HEK293 (cell line): ENCODE measurements around the gene RAB20.

Experiments
- CTCF ChIA-PET: fragments of 350-600 bp; formaldehyde crosslinking; extraction: SDS; loops from one replicate; lab custom pipeline; 2021; ENCODE audit warnings: antibody characterized with exemption; lab: Yijun Ruan, JAX
- POLR2A ChIA-PET: fragments of 300-600 bp; formaldehyde crosslinking; extraction: SDS; loops from one replicate; lab custom pipeline; 2020; ENCODE audit warnings: antibody characterized with exemption, inconsistent platforms; lab: Yijun Ruan, JAX
- H3K27ac ChIP-seq: fragments of 200-500 bp; sonication (Bioruptor generic); 2 replicates; pipeline ENCODE4 v1.5.1; 2014; ENCODE audit warnings: low read depth, low read length, control low read depth, inconsistent platforms; ENCODE audit errors: extremely low read depth
- H3K36me3 ChIP-seq, 2 experiments: fragments of 200-500 bp in 1 of 2; sonication (Bioruptor generic) in 1 of 2; 1 replicate in 1 of 2; 2 replicates in 1 of 2; pipeline ENCODE4 v1.5.1; 2014 to 2017; ENCODE audit warnings: inconsistent platforms in 2 of 2, low read length in 2 of 2; ENCODE audit not compliant: control insufficient read depth in 2 of 2, insufficient read depth in 1 of 2
- H3K4me1 ChIP-seq: fragments of 200-500 bp; sonication (Bioruptor generic); 2 replicates; pipeline ENCODE4 v1.5.1; 2014; ENCODE audit warnings: mild to moderate bottlenecking, low read length, inconsistent platforms; ENCODE audit not compliant: control insufficient read depth, insufficient read depth
- H3K4me3 ChIP-seq: 2 replicates; pipeline ENCODE4 v1.5.1; 2011; ENCODE audit warnings: low read depth, mild to moderate bottlenecking, control low read depth, low read length, moderate library complexity
- H3K9me3 ChIP-seq: fragments of 200-500 bp; sonication (Bioruptor generic); 2 replicates; pipeline ENCODE4 v1.5.1; 2014; ENCODE audit warnings: low read depth, low read length, inconsistent platforms; ENCODE audit not compliant: control insufficient read depth, insufficient read depth
- ATF2 ChIP-seq: fragments of 450-650 bp; formaldehyde crosslinking; IDR thresholded peaks from 2 replicates; pipeline ENCODE4 v1.5.1; 2016; ENCODE audit warnings: missing biosample characterization, missing genetic modification characterization, low read depth
- EGR2 ChIP-seq: fragments of 450-650 bp; formaldehyde crosslinking; IDR thresholded peaks from 2 replicates; pipeline ENCODE4 v1.5.1; 2016; ENCODE audit warnings: low read depth, missing biosample characterization, missing genetic modification characterization
- KLF17 ChIP-seq: fragments of 450-650 bp; formaldehyde crosslinking; IDR thresholded peaks from 2 replicates; pipeline ENCODE4 v1.5.1; 2016; ENCODE audit warnings: missing biosample characterization, missing genetic modification characterization
- PRDM6 ChIP-seq: fragments of 450-650 bp; formaldehyde crosslinking; IDR thresholded peaks from 2 replicates; pipeline ENCODE4 v1.5.1; 2017; ENCODE audit warnings: missing biosample characterization, missing genetic modification characterization
- TCF7L2 ChIP-seq: IDR thresholded peaks from 2 replicates; pipeline ENCODE4 v1.6.1; 2011; ENCODE audit warnings: low read depth, mild to moderate bottlenecking, inconsistent platforms, low read length, moderate library complexity, borderline replicate concordance
- TRIM28 ChIP-seq: IDR thresholded peaks from 2 replicates; pipeline ENCODE4 v1.6.1; 2011; ENCODE audit warnings: low read length, control low read depth, borderline replicate concordance
- ZBTB20 ChIP-seq: fragments of 450-650 bp; formaldehyde crosslinking; IDR thresholded peaks from 2 replicates; pipeline ENCODE4 v1.5.1; 2016; ENCODE audit warnings: missing biosample characterization, missing genetic modification characterization
- ZBTB7A ChIP-seq: fragments of 450-650 bp; formaldehyde crosslinking; IDR thresholded peaks from 2 replicates; pipeline ENCODE4 v1.5.1; 2016; ENCODE audit warnings: low read depth, missing biosample characterization, missing genetic modification characterization
- ZIC2 ChIP-seq: fragments of 450-650 bp; formaldehyde crosslinking; IDR thresholded peaks from 2 replicates; pipeline ENCODE4 v1.5.1; 2016; ENCODE audit warnings: missing biosample characterization, missing genetic modification characterization
- ZNF112 ChIP-seq: fragments of 450-650 bp; formaldehyde crosslinking; IDR thresholded peaks from 2 replicates; pipeline ENCODE4 v1.5.0; 2017; ENCODE audit warnings: missing biosample characterization, missing genetic modification characterization
- ZNF175 ChIP-seq: fragments of 450-650 bp; formaldehyde crosslinking; IDR thresholded peaks from 2 replicates; pipeline ENCODE4 v1.5.1; 2016; ENCODE audit warnings: missing biosample characterization, missing genetic modification characterization
- ZNF2 ChIP-seq: fragments of 450-650 bp; formaldehyde crosslinking; IDR thresholded peaks from 2 replicates; pipeline ENCODE4 v1.5.1; 2016; ENCODE audit warnings: missing biosample characterization, missing genetic modification characterization
- ZNF24 ChIP-seq: fragments of 450-650 bp; formaldehyde crosslinking; IDR thresholded peaks from 2 replicates; pipeline ENCODE4 v1.5.1; 2016; ENCODE audit warnings: missing biosample characterization, missing genetic modification characterization
- ZNF335 ChIP-seq: fragments of 450-650 bp; formaldehyde crosslinking; conservative IDR thresholded peaks from 2 replicates; pipeline ENCODE4 v1.5.1; 2016; ENCODE audit warnings: missing biosample characterization, missing genetic modification characterization
- ZNF350 ChIP-seq: fragments of 450-650 bp; formaldehyde crosslinking; IDR thresholded peaks from 2 replicates; pipeline ENCODE4 v1.5.0; 2017; ENCODE audit warnings: missing biosample characterization, mild to moderate bottlenecking, missing genetic modification characterization
- ZNF416 ChIP-seq: fragments of 450-650 bp; formaldehyde crosslinking; IDR thresholded peaks from 2 replicates; pipeline ENCODE4 v1.5.1; 2016; ENCODE audit warnings: missing biosample characterization, missing genetic modification characterization
- ZNF426 ChIP-seq: fragments of 450-650 bp; formaldehyde crosslinking; IDR thresholded peaks from 2 replicates; pipeline ENCODE4 v1.5.1; 2017; ENCODE audit warnings: missing biosample characterization, missing genetic modification characterization, mild to moderate bottlenecking, inconsistent platforms, moderate library complexity
- ZNF626 ChIP-seq: fragments of 450-650 bp; sonication (Bioruptor Pico); formaldehyde crosslinking; IDR thresholded peaks from 2 replicates; pipeline ENCODE4 v1.5.1; 2018; ENCODE audit warnings: missing biosample characterization, missing genetic modification characterization, inconsistent platforms
- ZNF629 ChIP-seq: fragments of 450-650 bp; formaldehyde crosslinking; IDR thresholded peaks from 2 replicates; pipeline ENCODE4 v1.5.1; 2017; ENCODE audit warnings: missing biosample characterization, missing genetic modification characterization
- ZNF707 ChIP-seq: fragments of 450-650 bp; formaldehyde crosslinking; IDR thresholded peaks from 2 replicates; pipeline ENCODE4 v1.5.1; 2016; ENCODE audit warnings: missing biosample characterization, missing genetic modification characterization
- ZNF830 ChIP-seq: fragments of 450-650 bp; IDR thresholded peaks from 2 replicates; pipeline ENCODE4 v1.5.0; 2018; ENCODE audit warnings: missing biosample characterization, missing genetic modification characterization, low read depth, mild to moderate bottlenecking, moderate library complexity
- ZSCAN16 ChIP-seq: fragments of 450-650 bp; formaldehyde crosslinking; IDR thresholded peaks from 2 replicates; pipeline ENCODE4 v1.5.1; 2016; ENCODE audit warnings: missing biosample characterization, missing genetic modification characterization
- ZSCAN23 ChIP-seq: fragments of 450-650 bp; formaldehyde crosslinking; IDR thresholded peaks from 2 replicates; pipeline ENCODE4 v1.5.1; 2016; ENCODE audit warnings: missing biosample characterization, missing genetic modification characterization
- TF ChIP-seq, protein P1 (sequence below): fragments of 450-650 bp; formaldehyde crosslinking; IDR thresholded peaks from 2 replicates; pipeline ENCODE4 v1.5.1; 2017; ENCODE audit warnings: missing biosample characterization, mild to moderate bottlenecking, missing genetic modification characterization, moderate library complexity

Gene RAB20

DNA sequence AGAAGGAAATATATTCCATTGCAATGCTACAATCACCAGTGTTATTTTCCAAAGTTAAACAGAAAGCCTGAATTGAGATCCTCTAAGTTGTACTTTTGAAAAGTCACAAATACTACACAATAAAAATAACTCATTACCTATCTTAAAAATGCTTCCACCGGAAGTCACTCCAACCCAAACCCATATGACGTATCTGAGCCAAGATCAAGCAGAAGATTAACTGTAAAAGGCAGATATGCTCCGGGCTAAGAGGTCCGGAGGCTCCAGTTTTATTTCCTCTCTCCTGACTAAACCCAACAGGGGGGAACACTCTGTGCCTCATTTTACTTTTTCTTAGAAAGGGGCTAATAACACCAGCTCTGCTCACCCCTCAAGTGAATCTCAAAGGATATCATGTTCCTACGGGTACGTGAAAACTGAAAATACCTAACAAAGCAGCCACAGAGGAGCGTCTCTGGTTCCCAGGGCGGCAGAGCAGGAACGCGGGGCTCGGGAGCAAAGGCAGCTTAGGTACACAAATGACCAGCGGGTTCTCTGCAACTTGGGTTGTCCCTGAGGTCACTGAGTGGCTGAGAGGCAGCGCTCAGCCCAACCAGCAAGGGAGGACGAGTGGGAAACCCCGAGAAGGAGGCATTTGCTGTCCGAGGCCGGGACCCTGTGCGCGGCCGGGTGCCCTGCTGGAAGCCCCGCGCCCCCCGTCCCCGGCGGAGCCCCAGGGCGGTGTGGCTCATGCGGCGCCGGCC is 750 bp downstream of the RAB20 start:
- H3K36me3 ChIP-seq: no peaks in the 10 kb centered on the region
- H3K4me3 ChIP-seq: peak overlapping the region; percentile 53
- peaks cover 6% of the 10 kb centered on the region; the same call in 1 of the 2 replicates for H3K4me1 ChIP-seq
- POLR2A ChIA-PET: interaction anchor here (0.6 kb wide), 1 partner anchor 48 kb away, joined by 3 read pairs; no protein-coding TSS in a partner anchor
- no peaks in the 10 kb centered on the region for H3K9me3 ChIP-seq
- H3K27ac ChIP-seq: peak overlapping the region; percentile 11; the same call in 1 of the 2 replicates
- TF ChIP-seq ZNF335 (tag by site-specific recombination): 0 out of 2 replicates have a peak, but pooled peaks have one; percentile 44
- no peak for TF ChIP-seq ZNF24 (tag by site-specific recombination)
- TF ChIP-seq ZSCAN23 (tag by site-specific recombination): no peak
- no peak for TF ChIP-seq ZNF626 (tag by site-specific recombination)
- no peak for TF ChIP-seq ZSCAN16 (tag by site-specific recombination)
- 0 out of 2 replicates have a peak, but pooled peaks have one; percentile 42 for TF ChIP-seq ZNF2
- peak; percentile 31; the same call in 1 of the 2 replicates for TF ChIP-seq ZBTB7A (tag by site-specific recombination)
- no peak for TF ChIP-seq ZNF830 (tag by site-specific recombination)
- TF ChIP-seq ZIC2 (tag by site-specific recombination): peak; percentile 69
- TF ChIP-seq TRIM28: no peak
- TF ChIP-seq ZNF426: no peak
- peak; percentile 44; the same call in 1 of the 2 replicates for TF ChIP-seq ZBTB20 (tag by site-specific recombination)
- TF ChIP-seq ZNF629: peak; percentile 72
- TF ChIP-seq, protein P1, sequence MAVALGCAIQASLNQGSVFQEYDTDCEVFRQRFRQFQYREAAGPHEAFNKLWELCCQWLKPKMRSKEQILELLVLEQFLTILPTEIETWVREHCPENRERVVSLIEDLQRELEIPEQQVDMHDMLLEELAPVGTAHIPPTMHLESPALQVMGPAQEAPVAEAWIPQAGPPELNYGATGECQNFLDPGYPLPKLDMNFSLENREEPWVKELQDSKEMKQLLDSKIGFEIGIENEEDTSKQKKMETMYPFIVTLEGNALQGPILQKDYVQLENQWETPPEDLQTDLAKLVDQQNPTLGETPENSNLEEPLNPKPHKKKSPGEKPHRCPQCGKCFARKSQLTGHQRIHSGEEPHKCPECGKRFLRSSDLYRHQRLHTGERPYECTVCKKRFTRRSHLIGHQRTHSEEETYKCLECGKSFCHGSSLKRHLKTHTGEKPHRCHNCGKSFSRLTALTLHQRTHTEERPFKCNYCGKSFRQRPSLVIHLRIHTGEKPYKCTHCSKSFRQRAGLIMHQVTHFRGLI (tag by site-specific recombination): peak; percentile 76; the same call in 1 of the 2 replicates
- no peak for TF ChIP-seq ZNF416
- CTCF ChIA-PET: interaction anchor here (2.0 kb wide), 1 partner anchor 9 kb away, joined by 6 read pairs; no protein-coding TSS in a partner anchor

DNA sequence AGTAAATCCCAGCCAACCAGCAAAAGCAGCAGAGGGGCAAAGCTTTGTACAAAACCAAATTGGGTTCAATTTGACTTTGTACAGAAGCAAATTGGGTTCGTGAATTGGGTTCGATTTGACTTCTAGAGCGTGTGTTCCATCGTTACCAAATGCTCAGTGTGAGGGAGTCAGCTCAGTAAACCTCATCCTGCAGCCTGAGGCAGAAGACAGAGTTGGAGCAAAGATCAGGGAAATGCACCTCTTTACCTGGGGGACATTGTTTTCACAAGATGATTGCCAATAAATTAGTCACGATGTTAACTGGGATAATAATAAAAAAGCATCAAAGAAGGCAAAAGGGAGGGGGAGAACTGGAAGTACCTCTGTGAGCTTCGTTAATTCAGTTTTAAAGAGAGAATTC is 1.5 kb downstream of the RAB20 start:
- Histone ChIP-seq H3K9me3 (no peaks in the 10 kb centered on the region), H3K4me3 (no peak overlapping the region), H3K36me3 (no peaks in the 10 kb centered on the region), H3K4me1 (0 out of 2 replicates have a peak, but pooled peaks cover 4% of the 10 kb centered on the region), H3K27ac (no peak overlapping the region)
- POLR2A ChIA-PET: no interaction called here
- TF ChIP-seq ZNF24 (tag by site-specific recombination): no peak
- no peak for TF ChIP-seq TCF7L2
- TF ChIP-seq ZNF112 (tag by site-specific recombination): no peak
- TF ChIP-seq ZNF707 (tag by site-specific recombination): no peak
- no peak for TF ChIP-seq ATF2 (tag by site-specific recombination)
- TF ChIP-seq ZNF350 (tag by site-specific recombination): no peak
- no peak for TF ChIP-seq PRDM6 (tag by site-specific recombination)
- no peak for TF ChIP-seq KLF17 (tag by site-specific recombination)
- no peak for TF ChIP-seq ZNF175 (tag by site-specific recombination)
- TF ChIP-seq EGR2 (tag by site-specific recombination): no peak
- CTCF ChIA-PET: interaction anchor here (0.6 to 1.2 kb wide), 2 partner anchors 12 to 914 kb away, joined by 3 to 5 read pairs; no protein-coding TSS in a partner anchor
